HG02678 (cell line): Measurements from ENCODE around the gene POLD2.

Experiments
- ATAC-seq: cut with Tn5 transposase; IDR thresholded peaks from one replicate; pipeline ENCODE4 v1.9.1; 2021; ENCODE audit warnings: mild to moderate bottlenecking, moderate library complexity; ENCODE audit not compliant: unreplicated experiment

Gene POLD2

GRCh38 chr7:44102846-44103565 is 20.3 kb downstream of the POLD2 start:
- ATAC-seq = no peak

GRCh38 chr7:44101966-44102845 is 21.1 kb downstream of the POLD2 start:
- ATAC-seq = no peak

DNA sequence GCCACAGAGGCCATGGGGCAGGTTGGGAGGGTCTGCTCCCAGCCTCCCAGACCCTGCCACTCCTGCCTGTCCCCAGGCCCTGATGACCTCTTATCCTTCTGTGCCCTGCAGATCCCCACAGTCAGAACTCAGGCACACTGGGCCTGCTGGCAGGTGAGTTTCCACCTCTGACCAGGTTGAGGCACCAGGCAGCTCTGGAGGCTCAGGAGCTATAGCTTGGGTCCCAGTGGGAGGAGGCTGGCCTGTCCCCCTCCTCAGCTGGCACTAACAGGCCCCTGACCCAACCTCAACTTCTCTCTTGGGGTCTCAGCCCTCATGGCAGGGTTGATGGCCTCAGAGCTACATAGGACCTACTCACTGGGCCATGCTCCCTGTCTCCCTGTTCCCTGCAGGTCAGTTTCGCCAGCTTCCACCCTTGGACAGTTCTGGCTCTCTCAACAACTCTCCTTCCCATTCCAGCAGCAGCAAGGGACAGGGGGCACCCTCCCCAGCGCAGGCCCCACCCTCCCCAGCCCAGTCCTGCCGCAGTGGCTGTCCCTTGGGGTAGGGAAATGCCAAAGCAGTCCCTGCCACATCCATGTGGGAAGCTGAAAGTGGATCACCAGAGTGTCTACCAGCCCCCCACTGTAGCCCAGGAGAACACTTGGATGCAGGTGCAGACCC is 21.9 kb downstream of the POLD2 start:
- no peak for ATAC-seq

- ATAC-seq = no peak
Observed at GRCh38 chr7:44100458-44101302, 22.7 kb downstream of the POLD2 start.

- ATAC-seq = no peak
Observed at GRCh38 chr7:44099669-44100068, 23.7 kb downstream of the POLD2 start.

DNA sequence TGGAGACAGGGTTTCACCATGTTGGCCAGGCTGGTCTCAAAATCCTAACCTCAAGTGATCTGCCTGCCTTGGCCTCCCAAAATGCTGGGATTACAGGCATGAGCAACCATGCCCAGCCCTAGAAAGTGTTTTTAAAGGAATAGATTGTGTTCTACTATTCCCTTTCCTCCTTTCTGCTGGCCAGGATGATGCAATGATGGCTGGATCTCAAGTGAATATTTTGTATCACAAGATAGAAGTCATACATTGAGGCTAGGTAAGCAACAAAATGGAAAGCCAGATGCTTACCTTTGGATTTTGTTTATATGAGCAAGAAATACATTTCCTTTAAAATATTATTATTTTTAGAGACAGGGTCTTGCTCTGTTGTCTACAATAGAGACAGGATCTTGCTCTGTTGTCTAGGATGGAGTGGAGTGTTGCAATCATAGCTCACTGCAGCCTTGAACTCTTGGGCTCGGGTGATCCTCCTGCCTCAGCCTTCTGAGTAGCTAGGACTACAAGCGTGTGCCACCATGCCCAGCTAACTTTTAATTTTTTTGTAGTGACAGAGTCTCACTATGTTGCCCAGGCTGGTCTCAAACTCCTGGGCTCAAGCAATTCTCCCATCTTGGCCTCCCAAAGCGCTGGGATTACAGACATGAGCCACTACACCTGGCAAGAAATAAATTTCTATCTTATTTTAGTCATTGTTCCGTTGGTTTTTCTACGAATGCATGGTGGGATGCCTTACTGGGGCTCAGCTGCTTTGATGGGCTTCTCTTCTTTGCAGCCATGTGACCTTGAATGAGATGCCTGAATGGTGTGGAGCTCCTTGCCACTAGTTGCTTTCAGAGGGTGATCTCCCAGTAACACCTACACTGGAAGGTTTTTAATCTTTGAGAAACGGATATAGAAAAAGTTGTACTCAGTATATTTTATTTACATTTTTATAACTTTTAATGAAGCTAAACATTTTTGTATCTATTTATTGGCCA is 25.0 kb downstream of the POLD2 start:
- ATAC-seq = no peak

DNA sequence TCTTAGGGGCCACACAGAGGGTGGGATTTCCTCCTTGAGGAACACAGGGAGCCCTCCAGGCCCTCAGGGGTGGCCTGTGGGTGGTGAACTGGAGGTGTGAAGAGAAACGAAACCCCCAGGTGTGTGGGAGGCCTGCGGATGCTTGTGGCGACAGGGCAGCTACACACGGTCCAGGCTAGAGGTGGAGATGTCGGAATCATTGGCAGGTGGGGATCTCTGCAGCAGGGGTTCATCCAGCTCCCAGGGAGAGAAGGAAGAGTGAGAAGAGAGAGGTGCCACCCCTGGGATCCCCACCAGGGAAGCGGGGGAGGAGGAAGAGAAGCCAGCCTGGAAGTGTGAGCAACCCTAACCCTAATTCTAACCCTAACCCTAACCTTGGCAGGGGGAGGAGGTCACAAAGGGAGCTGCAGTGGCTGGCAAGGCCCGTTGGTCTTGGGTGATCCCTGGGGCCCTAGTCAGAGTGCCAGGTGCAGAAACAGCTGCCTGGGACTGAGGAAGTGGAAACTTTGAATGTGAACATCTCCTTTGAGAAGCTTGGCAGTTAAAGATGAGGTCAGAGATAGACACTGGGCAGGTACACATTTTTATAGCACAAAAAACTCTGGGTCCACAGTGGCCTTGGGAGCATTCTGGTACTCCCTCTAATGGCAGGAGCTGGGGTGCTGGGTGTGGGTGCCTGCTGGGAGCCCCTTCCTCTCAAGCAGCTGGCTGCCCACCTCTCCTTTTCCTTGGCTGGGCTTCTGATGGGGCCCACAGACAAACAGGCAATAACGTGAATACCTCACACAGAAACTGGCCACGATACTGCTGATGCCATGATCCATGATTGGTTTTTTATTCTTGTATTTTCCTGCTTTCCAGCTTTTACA is 26.1 kb downstream of the POLD2 start:
- ATAC-seq = peak; percentile 74

DNA sequence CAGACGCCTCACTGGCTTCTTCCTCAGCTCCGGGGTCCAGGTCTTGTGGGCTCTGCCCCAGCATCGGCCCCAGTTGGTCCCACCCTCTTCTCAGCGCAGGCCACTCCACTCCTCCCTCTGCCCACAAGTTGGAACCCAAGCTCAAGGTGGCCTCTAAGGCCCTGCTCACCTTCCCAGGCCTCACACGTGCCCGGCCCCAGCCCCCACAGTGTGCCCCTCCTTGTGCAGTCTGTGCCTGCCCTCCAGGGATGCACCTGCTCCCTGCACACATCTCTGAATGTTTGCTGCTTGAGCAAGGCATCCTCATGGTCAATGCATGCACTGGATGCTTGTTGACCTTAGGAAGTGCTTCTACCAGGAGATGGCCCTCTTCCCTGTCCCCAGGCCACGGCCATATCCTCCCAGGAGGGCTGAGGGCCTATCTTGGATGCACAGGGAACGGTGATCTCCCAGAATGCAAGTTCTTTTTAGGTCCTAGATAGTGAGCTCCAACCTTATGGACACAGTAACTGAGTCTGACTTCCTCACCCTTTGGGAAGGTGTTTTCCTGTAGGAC is 26.9 kb downstream of the POLD2 start:
- no peak for ATAC-seq

DNA sequence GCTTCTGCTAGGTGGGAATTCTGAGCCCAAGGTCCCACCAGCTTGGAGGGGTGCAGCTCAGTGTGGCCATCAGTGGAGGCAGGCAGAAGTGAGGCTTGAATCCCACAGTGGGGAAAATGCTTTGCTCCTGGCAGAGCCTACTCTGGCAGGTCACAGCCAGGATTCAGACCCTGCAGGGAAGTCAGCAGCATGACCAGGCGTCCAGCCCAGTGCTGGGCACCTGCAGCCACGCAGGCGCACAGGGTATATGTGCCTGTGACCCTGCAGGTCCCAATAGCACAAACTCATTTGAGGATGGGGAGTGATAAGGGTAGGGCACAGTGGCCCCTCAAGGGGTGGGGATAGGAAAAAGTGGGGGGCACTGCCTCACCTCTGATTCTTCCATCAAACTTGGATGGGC is 27.6 kb downstream of the POLD2 start:
- no peak for ATAC-seq

DNA sequence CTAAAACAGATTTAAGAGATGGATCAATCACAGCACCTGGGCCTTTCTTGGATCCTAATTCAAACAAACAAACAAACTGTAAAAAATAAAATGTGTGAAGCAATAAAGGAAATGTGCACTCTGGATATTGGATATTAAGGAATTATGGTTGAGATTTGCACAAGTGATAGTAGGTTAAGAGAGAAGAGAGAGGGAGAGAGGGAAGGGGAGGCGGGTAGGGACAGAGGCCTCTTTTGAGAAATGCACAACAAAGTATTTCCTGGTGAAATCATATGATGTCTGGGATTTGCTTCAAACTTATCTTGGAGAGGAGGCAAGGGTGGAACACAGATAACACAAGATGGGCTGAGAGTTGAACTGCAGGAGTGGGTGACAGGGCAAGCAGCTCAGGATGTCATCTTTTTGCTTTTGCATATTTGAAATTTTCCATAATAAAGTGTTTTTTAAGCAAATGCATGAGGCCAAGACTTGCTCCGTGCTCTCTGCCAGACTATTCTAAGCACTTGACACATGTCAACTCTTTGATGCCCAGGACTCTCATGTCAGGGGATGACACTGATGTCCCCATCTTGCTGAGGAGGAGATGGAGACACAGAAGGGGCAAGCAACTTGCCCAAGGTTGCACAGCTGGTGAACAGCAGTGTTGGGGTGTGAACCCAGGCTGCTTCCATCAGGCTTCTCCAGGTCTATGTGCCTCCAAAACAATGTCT is 28.3 kb downstream of the POLD2 start:
- no peak for ATAC-seq

GRCh38 chr7:44094365-44094764 is 29.0 kb downstream of the POLD2 start:
- ATAC-seq = no peak

DNA sequence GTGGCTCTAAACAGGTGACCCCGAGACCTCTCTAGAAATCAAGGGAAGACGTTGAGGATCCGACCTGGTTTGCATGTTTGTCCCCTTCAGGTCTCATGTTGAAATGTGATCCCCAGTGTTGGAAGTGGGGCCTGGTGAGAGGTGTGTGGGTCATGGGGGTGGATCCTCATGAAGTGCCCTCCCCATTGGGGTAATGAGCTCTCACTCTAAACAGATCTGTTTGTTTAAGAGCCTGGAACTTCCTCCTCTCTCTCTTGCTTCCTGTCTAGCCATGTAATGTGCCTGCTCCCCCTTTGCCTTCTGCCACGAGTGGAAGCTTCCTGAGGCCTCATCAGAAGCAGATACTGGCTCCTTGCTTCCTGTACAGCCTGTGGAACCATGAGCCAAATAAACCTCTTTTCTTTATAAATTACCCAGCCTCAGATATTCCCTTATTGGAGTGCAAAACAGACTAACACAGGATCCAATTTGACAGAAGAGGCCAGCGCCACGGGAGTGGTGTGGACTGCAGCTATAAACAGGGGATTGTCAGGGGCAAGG is 30.2 kb downstream of the POLD2 start:
- no peak for ATAC-seq

GRCh38 chr7:44087911-44088838 is 35.2 kb downstream of the POLD2 start:
- no peak for ATAC-seq

- ATAC-seq = no peak
Observed at GRCh38 chr7:44086627-44087026, 36.7 kb downstream of the POLD2 start.

DNA sequence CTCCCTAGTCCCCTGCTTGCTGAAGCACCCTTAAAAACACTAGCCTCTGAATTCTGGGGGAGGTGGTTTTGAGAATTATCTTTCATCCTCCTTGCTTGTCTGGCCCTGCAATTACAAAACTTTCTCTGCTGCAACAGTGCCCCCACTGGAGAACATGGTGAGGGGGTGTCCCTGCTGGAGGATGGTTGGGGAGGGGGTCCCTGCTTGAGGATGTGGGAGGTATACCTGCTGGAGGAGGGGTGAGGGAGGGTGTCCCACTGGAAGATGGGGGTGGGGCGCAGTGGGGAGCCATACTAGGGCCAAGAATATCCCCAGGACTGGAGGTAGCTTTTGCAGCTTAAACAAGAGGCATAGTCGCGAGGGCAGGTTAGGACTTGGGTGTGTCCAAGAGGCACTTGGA is 37.8 kb downstream of the POLD2 start:
- ATAC-seq = no peak

DNA sequence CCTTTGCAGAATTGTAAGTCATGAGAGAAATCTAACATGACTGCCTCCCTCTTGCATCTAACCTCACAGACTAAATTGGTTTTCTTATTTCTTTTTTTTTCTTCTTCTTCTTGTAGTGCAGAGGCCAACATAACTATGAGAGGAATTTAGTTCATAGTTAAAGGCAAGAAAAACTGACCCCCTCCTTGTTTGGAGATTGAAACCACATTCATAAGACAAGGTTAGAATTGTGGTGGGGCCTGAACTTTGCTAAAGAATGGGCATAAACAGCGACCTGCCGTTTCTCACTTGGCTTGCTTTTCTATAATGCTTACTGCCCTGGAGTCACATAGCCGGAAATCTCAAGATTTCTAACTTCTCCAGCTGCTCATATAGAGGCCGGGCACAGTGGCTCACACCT is 38.6 kb downstream of the POLD2 start:
- no peak for ATAC-seq
